HK-2 (cell line): ENCODE measurements around the gene POMGNT1.
"Not testable (repeated sequence)": the region's sequence is repeated elsewhere in the genome, so short reads cannot be mapped to it uniquely, and the experiment has no call there.

Experiments used
- DNase-seq: peaks from one replicate; pipeline ENCODE4 v3.0.0-alpha.2; 2018; ENCODE audit not compliant: unreplicated experiment

Gene POMGNT1

GRCh38 chr1:46197964-46198811 is at the start of gene POMGNT1:
Gene POMGNT1 (minus strand): TSS chr1:46198434. CDS start chr1:46197821, 613 bp downstream.
- DNase-seq = peak; percentile 72

- DNase-seq = peak; percentile 99
These were observed 49.3 kb upstream of the POMGNT1 start, which contains the start of gene RAD54L for GRCh38 chr1:46247436-46248121. Gene RAD54L (plus strand): TSS chr1:46247763. CDS start chr1:46248406, 643 bp downstream.

- DNase-seq = no peak
These were observed 48.6 kb upstream of the POMGNT1 start for GRCh38 chr1:46246548-46247435.

GRCh38 chr1:46246136-46246535 is 47.9 kb upstream of the POMGNT1 start:
- not testable (repeated sequence) for DNase-seq

- DNase-seq = no peak
These were observed 46.6 kb upstream of the POMGNT1 start for GRCh38 chr1:46244656-46245371.

GRCh38 chr1:46243831-46244230 is 45.6 kb upstream of the POMGNT1 start:
- DNase-seq = not testable (repeated sequence)

- DNase-seq = no peak
These were observed 44.7 kb upstream of the POMGNT1 start for GRCh38 chr1:46242918-46243317.

- not testable (repeated sequence) for DNase-seq
These were observed 43.5 kb upstream of the POMGNT1 start for GRCh38 chr1:46241733-46242132.

GRCh38 chr1:46238865-46239264 is 40.6 kb upstream of the POMGNT1 start:
- not testable (repeated sequence) for DNase-seq

GRCh38 chr1:46236882-46237281 is 38.6 kb upstream of the POMGNT1 start:
- no peak for DNase-seq

- DNase-seq = not testable (repeated sequence)
These were observed 33.0 kb upstream of the POMGNT1 start for GRCh38 chr1:46231231-46231630.

- no peak for DNase-seq
These were observed 26.7 kb upstream of the POMGNT1 start for GRCh38 chr1:46224966-46225365.

- peak; percentile 80 for DNase-seq
These were observed 25.3 kb upstream of the POMGNT1 start for GRCh38 chr1:46223472-46223943.

- DNase-seq = not testable (repeated sequence)
These were observed 24.8 kb upstream of the POMGNT1 start for GRCh38 chr1:46223055-46223454.

GRCh38 chr1:46221749-46222148 is 23.5 kb upstream of the POMGNT1 start:
- no peak for DNase-seq

GRCh38 chr1:46220808-46221207 is 22.6 kb upstream of the POMGNT1 start:
- no peak for DNase-seq

GRCh38 chr1:46219551-46220520 is 21.6 kb upstream of the POMGNT1 start:
- DNase-seq = no peak

- DNase-seq = no peak
These were observed 20.2 kb upstream of the POMGNT1 start for GRCh38 chr1:46218443-46218842.

- no peak for DNase-seq
These were observed 17.3 kb upstream of the POMGNT1 start for GRCh38 chr1:46215504-46215903.

GRCh38 chr1:46211051-46211450 is 12.8 kb upstream of the POMGNT1 start:
- DNase-seq = no peak
